Body of pancreas (tissue), 4 donors: Measurements from ENCODE around the gene ENOPH1.

Source experiments
- POLR2A ChIP-seq, 3 donors: fragments of 450-650 bp; IDR thresholded peaks; one replicate each; pipeline ENCODE4 v1.6.1; 2016; ENCODE audit warnings: antibody characterized with exemption in 3 of 3, mild to moderate bottlenecking in 2 of 3
- TF ChIP-seq, protein P1 (sequence below), 7 experiments: fragments of 450-650 bp in 4 of 7; fragments of 200-600 bp in 3 of 7; sonication (generic) in 3 of 7; IDR thresholded peaks; one replicate each; pipeline ENCODE4 v1.5.1; 2016 to 2019; ENCODE audit warnings: antibody characterized with exemption in 7 of 7

DNA sequence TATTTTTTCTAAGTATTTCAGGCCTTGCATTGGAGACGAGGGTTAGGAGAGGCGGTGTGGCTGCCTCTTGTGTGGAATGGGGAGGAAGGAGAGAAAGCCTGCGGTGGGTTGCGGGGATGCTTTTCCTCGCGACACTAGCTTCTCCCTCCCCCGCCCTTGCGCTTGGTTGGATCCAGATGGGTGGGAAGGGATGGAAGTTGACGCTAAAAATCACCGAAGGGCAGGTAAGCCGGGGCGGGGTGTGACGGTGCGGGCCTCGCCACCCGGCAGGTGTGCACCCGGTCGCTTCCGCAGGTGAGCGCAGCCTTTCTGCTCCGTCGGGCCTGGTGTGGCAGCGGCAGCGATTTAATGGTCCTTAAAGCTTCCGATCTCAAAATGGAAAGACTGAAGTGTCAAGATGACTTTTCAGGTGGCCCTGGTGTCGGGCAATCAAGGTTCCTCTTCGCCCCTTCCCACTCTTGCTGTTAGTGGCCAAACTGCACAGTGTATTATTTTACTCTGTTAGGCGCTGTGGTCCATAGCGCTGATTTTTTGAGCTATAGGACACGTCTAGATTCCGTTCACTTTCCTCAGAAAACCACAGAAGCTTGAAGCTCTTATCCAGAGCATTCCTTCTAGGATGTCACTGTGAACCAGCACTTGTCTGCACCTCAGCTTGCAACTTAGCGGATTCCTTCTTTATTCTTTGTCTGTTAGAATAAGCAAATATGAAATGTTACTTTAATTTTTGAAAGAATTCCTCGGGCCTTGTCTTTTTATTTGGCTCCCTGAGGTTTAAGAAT is 765 bp downstream of the ENOPH1 start:
- TF ChIP-seq, protein P1, sequence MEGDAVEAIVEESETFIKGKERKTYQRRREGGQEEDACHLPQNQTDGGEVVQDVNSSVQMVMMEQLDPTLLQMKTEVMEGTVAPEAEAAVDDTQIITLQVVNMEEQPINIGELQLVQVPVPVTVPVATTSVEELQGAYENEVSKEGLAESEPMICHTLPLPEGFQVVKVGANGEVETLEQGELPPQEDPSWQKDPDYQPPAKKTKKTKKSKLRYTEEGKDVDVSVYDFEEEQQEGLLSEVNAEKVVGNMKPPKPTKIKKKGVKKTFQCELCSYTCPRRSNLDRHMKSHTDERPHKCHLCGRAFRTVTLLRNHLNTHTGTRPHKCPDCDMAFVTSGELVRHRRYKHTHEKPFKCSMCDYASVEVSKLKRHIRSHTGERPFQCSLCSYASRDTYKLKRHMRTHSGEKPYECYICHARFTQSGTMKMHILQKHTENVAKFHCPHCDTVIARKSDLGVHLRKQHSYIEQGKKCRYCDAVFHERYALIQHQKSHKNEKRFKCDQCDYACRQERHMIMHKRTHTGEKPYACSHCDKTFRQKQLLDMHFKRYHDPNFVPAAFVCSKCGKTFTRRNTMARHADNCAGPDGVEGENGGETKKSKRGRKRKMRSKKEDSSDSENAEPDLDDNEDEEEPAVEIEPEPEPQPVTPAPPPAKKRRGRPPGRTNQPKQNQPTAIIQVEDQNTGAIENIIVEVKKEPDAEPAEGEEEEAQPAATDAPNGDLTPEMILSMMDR (IDR thresholded peaks at IDR 0.05): no peak
- TF ChIP-seq POLR2A (IDR thresholded peaks at IDR 0.05): no peak
